ENCODE measurements around the gene MYO6.

DNA sequence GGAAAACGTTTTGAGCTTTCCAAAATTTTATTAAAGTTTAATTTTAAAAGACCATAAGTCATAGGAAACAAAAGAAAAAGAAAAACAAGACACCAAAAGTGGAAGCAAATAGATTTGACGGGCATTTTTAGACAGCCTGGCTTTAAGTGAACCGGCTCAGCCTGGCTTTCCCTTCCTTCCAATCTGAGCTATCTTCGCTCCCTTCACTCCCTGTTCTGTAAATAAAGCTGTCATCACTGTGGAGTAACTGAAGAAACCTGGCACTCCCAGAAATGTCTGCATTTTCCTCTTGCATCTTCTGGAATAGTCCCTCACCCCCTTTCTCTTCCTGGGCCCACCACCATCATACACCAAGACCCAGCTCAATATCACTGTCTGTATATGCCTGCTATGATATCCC is 191.5 kb downstream of the MYO6 start:
- TF ChIP-seq EZH2 (IDR thresholded peaks at IDR 0.05; ENCODE audit: insufficient read depth, poor library complexity, severe bottlenecking) (no peak), EZH2phosphoT487 (IDR thresholded peaks at IDR 0.05; ENCODE audit: insufficient read depth, low read depth) (no peak)
